Fibroblast of villous mesenchyme (primary cell): ENCODE measurements around the gene C1R. TPM values are rescaled to one million over a fixed set of nuclear protein-coding genes. Genes with fewer than 3 reads are reported as not detected.

Experiments
- DNase-seq: peaks from one replicate; pipeline ENCODE4 v3.0.0-alpha.2; 2010; ENCODE audit warnings: low read depth
- H3K4me3 ChIP-seq: 2 replicates; pipeline ENCODE4 v1.5.1; 2011; ENCODE audit warnings: low read depth, mild to moderate bottlenecking, low read length
- CTCF ChIP-seq: IDR thresholded peaks from 2 replicates; pipeline ENCODE4 v1.5.1; 2012; ENCODE audit warnings: low read depth, mild to moderate bottlenecking, low read length; ENCODE audit not compliant: insufficient read depth
- small RNA-seq: library from RNA; depleted of rRNA; stranded (forward); fragments of <200 nt; gene quantifications from one replicate; pipeline ENCODE3, GENCODE V24; 2012
- total RNA-seq: library from RNA; depleted of rRNA; stranded (reverse); fragments of >200 nt; gene quantifications from 2 replicates; pipeline ENCODE4 v1.2.3, GENCODE V29; 2012

The C1R gene
- total RNA-seq, 1 donor = 84.2 TPM

- H3K4me3 ChIP-seq = no peak overlapping the region
- DNase-seq = no peak
- TF ChIP-seq CTCF = no peak
These were observed 60.9 kb downstream of the C1R start for GRCh38 chr12:7031306-7031705.

Small RNA genes within 50 kb of the gene (small RNA-seq; reads per million reads assigned to genes)
- gene AC006512.1 (not detected), gene RNU6-485P (not detected)

Other genes with a start within 250 kb of the C1R start
- 18.4 and 21.2 TPM in 2 replicates for gene CDCA3, start 241.2 kb downstream of the C1R start, total RNA-seq
- 91.5 and 96.7 TPM in 2 replicates for gene USP5, start 240.3 kb downstream of the C1R start, total RNA-seq
- 620 and 695 TPM in 2 replicates for gene TPI1, start 224.9 kb downstream of the C1R start, total RNA-seq
- 6.0 and 8.7 TPM in 2 replicates for gene SPSB2, start 219.1 kb downstream of the C1R start, total RNA-seq
- gene LRRC23, start 187.6 kb downstream of the C1R start, total RNA-seq = 4.7 and 5.5 TPM in 2 replicates
- 3.5 and 5.2 TPM in 2 replicates for gene ENO2, start 177.9 kb downstream of the C1R start, total RNA-seq
- 11.3 and 16.4 TPM in 2 replicates for gene ATN1, start 164.5 kb downstream of the C1R start, total RNA-seq
- gene RNU7-1, start 148.6 kb downstream of the C1R start, total RNA-seq = not detected in 2 replicates
- gene C12orf57, start 148.4 kb downstream of the C1R start, total RNA-seq = 94.7 and 96.7 TPM in 2 replicates
- gene PTPN6, start 141.1 kb downstream of the C1R start, total RNA-seq = not detected in 2 replicates
- gene PHB2, start 121.8 kb downstream of the C1R start, total RNA-seq = 143 and 155 TPM in 2 replicates
- gene EMG1, start 121.5 kb downstream of the C1R start, total RNA-seq = 32.9 and 44.9 TPM in 2 replicates
- gene LPCAT3, start 74.0 kb downstream of the C1R start, total RNA-seq = 20.6 and 26.3 TPM in 2 replicates
- 127 and 146 TPM in 2 replicates for gene C1S, start 31.7 kb downstream of the C1R start, total RNA-seq
- 30.2 and 34.5 TPM in 2 replicates for gene C1RL, start 16.8 kb upstream of the C1R start, total RNA-seq
- gene RBP5, start 36.4 kb upstream of the C1R start, total RNA-seq = not detected in 2 replicates
- 11.3 and 19.0 TPM in 2 replicates for gene CLSTN3, start 37.9 kb upstream of the C1R start, total RNA-seq
- 25.9 and 30.3 TPM in 2 replicates for gene PEX5, start 97.2 kb upstream of the C1R start, total RNA-seq
- gene ACSM4, start 211.6 kb upstream of the C1R start, total RNA-seq = not detected in 2 replicates